HG03025 (cell line): ENCODE results near the gene GAB2.

Source experiments
- ATAC-seq: cut with Tn5 transposase; IDR thresholded peaks from one replicate; pipeline ENCODE4 v1.9.1; 2021; ENCODE audit warnings: mild to moderate bottlenecking, moderate library complexity; ENCODE audit not compliant: unreplicated experiment, low FRiP score

Gene GAB2

GRCh38 chr11:78428266-78428636, 10.6 kb upstream of the GAB2 start:
- no peak for ATAC-seq

- ATAC-seq: no peak
These were observed 10.1 kb upstream of the GAB2 start for GRCh38 chr11:78427615-78428265.

GRCh38 chr11:78426845-78427244, 9.2 kb upstream of the GAB2 start:
- ATAC-seq: no peak

GRCh38 chr11:78425399-78426070, 7.9 kb upstream of the GAB2 start:
- ATAC-seq: no peak

GRCh38 chr11:78424334-78425270, 7.0 kb upstream of the GAB2 start:
- peak; percentile 37 for ATAC-seq

- no peak for ATAC-seq
These were observed 5.6 kb upstream of the GAB2 start for GRCh38 chr11:78423241-78423640.

- no peak for ATAC-seq
These were observed 3.2 kb upstream of the GAB2 start for GRCh38 chr11:78420796-78421209.

- ATAC-seq: no peak
These were observed 2.7 kb upstream of the GAB2 start for GRCh38 chr11:78420255-78420764.

- ATAC-seq: no peak
These were observed 1.7 kb upstream of the GAB2 start for GRCh38 chr11:78419327-78419726.

GRCh38 chr11:78418584-78419211, 1.1 kb upstream of the GAB2 start:
- no peak for ATAC-seq

- ATAC-seq: peak; percentile 43
These were observed 416 bp upstream of the GAB2 start for GRCh38 chr11:78417888-78418583.

- peak; percentile 33 for ATAC-seq
These were observed 1.1 kb downstream of the GAB2 start for GRCh38 chr11:78416285-78417174.

- ATAC-seq: no peak
These were observed 2.3 kb downstream of the GAB2 start for GRCh38 chr11:78415338-78415737.

GRCh38 chr11:78414321-78415051, 3.1 kb downstream of the GAB2 start:
- ATAC-seq: no peak

- ATAC-seq: no peak
These were observed 9.0 kb downstream of the GAB2 start for GRCh38 chr11:78408619-78409018.

GRCh38 chr11:78406568-78407196, 10.9 kb downstream of the GAB2 start:
- ATAC-seq: no peak

- no peak for ATAC-seq
These were observed 11.8 kb downstream of the GAB2 start for GRCh38 chr11:78405805-78406204.

- no peak for ATAC-seq
These were observed 13.8 kb downstream of the GAB2 start for GRCh38 chr11:78403781-78404180.
